H1 (cell line): Measurements from ENCODE around the gene MAPK9. TPM values are rescaled to one million over a fixed set of nuclear protein-coding genes. Genes with fewer than 3 reads are reported as not detected.
A peak's percentile ranks its signal among the peaks of the same experiment; 100 is the strongest.

ENCODE experiments used
- BACH1 ChIP-seq: IDR thresholded peaks from 2 replicates; pipeline ENCODE4 v1.6.1; 2012; ENCODE audit warnings: low read length, improper control_type of control experiment
- CBX5 ChIP-seq: fragments of 300-800, 300-1000 bp; sonication (generic); IDR thresholded peaks from 2 replicates; pipeline ENCODE4 v1.7.1; 2016; ENCODE audit warnings: antibody characterized with exemption, low read length, low read depth
- EP300 ChIP-seq, 2 experiments: IDR thresholded peaks; 1 replicate in 1 of 2; 2 replicates in 1 of 2; pipeline ENCODE4 v1.6.1; 2011 to 2012; ENCODE audit warnings: low read depth in 2 of 2, low read length in 2 of 2, mild to moderate bottlenecking in 2 of 2, borderline replicate concordance in 1 of 2, inconsistent platforms in 1 of 2, moderate library complexity in 1 of 2
- EZH2 ChIP-seq: fragments of 200-600 bp; sonication (generic); IDR thresholded peaks from 2 replicates; pipeline ENCODE4 v1.7.1; 2012; ENCODE audit warnings: low read depth, mild to moderate bottlenecking, moderate library complexity, low read length, inconsistent platforms; ENCODE audit not compliant: severe bottlenecking
- POLR2A ChIP-seq, 2 experiments: IDR thresholded peaks; 1 replicate in 1 of 2; 2 replicates in 1 of 2; pipeline ENCODE4 v1.6.1; 2011; ENCODE audit warnings: low read depth in 2 of 2, low read length in 2 of 2, mild to moderate bottlenecking in 2 of 2; ENCODE audit errors: control extremely low read depth in 1 of 2
- POLR2AphosphoS5 ChIP-seq: IDR thresholded peaks from 2 replicates; pipeline ENCODE4 v1.6.1; 2011; ENCODE audit warnings: low read depth, low read length
- RAD21 ChIP-seq, 2 experiments: IDR thresholded peaks in 1 of 2; conservative IDR thresholded peaks in 1 of 2; 2 replicates each; pipeline ENCODE4 v1.6.1; 2011; ENCODE audit warnings: low read depth in 2 of 2, low read length in 2 of 2, improper control_type of control experiment in 1 of 2, inconsistent platforms in 1 of 2, mild to moderate bottlenecking in 1 of 2, moderate library complexity in 1 of 2
- SP2 ChIP-seq: IDR thresholded peaks from 2 replicates; pipeline ENCODE4 v1.6.1; 2012; ENCODE audit warnings: mild to moderate bottlenecking, low read length, inconsistent platforms
- TCF12 ChIP-seq: IDR thresholded peaks from 2 replicates; pipeline ENCODE4 v1.6.1; 2011; ENCODE audit warnings: low read depth, mild to moderate bottlenecking, low read length
- polyA plus RNA-seq, 7 experiments: library from polyadenylated mRNA; depleted of rRNA in 3 of 7; stranded (reverse) in 5 of 7; unstranded in 2 of 7; fragments of >200 nt in 5 of 7; fragments of 200-250 nt in 2 of 7; gene quantifications; 1 replicate in 5 of 7; 2 replicates in 1 of 7; 4 replicates in 1 of 7; pipeline versions ENCODE4 v1.2.1 to v1.2.3, GENCODE V29; 2011 to 2013; ENCODE audit warnings: missing spikeins in 2 of 7, mixed read lengths in 2 of 7
- total RNA-seq: library from RNA; stranded (reverse); fragmentation: NEBNext Ultra II Directional; extraction: Animal tissue kit (Norgen Biotek cat#: 25700); gene quantifications from 2 replicates; pipeline ENCODE4 v1.2.1, GENCODE V29; 2021
- TF ChIP-seq, protein P1 (sequence below): fragments of 300-600 bp; sonication (generic); IDR thresholded peaks from 2 replicates; pipeline ENCODE4 v1.7.1; 2012; ENCODE audit warnings: low read length, moderate library complexity, mild to moderate bottlenecking, inconsistent platforms; ENCODE audit not compliant: insufficient replicate concordance

Gene MAPK9
- total and polyA plus RNA-seq, 2 of the 8 experiments (the other 6 are each of a cell fraction or from before 2014, with no cell fraction given), result 22.3 to 43.7 TPM

DNA sequence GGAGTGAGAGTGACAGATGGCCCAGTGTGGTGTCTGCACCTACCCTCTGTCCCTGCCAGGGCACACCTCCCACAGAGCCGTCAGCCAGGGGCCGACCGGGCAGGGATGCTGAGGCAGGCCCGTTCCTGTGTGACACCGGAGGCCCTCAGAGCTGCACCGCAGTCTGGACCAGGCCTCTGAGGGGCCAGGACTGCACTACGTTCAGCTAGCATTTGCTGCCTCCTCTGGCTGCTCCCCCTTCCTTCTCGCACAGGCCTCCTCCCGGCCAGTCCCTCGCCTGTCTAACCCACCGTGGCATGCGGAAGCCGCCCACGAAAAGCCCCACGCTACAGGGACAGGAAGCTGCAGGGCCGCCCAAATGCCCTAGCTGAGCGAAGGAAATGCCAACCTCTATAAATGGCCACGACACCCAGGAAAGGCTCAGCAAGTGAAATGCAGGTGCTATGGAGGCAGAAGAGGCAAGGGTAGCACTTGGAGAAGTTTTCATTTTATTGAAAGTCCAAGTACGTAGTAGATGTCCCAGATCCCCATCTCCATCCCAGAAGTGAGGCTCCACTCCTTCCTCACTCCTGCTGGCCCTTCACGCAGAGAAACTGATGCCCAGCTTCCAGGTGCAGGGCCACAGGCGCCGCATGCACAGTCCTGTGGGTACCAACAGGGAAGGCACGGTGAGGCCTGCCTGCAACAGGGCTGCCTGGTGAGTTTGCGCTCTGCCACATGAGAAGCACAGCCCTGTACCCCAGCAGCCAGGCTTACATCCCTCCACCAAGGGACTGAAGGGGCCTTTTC is 38.7 kb downstream of the MAPK9 start (continued):
- TF ChIP-seq, protein P1, sequence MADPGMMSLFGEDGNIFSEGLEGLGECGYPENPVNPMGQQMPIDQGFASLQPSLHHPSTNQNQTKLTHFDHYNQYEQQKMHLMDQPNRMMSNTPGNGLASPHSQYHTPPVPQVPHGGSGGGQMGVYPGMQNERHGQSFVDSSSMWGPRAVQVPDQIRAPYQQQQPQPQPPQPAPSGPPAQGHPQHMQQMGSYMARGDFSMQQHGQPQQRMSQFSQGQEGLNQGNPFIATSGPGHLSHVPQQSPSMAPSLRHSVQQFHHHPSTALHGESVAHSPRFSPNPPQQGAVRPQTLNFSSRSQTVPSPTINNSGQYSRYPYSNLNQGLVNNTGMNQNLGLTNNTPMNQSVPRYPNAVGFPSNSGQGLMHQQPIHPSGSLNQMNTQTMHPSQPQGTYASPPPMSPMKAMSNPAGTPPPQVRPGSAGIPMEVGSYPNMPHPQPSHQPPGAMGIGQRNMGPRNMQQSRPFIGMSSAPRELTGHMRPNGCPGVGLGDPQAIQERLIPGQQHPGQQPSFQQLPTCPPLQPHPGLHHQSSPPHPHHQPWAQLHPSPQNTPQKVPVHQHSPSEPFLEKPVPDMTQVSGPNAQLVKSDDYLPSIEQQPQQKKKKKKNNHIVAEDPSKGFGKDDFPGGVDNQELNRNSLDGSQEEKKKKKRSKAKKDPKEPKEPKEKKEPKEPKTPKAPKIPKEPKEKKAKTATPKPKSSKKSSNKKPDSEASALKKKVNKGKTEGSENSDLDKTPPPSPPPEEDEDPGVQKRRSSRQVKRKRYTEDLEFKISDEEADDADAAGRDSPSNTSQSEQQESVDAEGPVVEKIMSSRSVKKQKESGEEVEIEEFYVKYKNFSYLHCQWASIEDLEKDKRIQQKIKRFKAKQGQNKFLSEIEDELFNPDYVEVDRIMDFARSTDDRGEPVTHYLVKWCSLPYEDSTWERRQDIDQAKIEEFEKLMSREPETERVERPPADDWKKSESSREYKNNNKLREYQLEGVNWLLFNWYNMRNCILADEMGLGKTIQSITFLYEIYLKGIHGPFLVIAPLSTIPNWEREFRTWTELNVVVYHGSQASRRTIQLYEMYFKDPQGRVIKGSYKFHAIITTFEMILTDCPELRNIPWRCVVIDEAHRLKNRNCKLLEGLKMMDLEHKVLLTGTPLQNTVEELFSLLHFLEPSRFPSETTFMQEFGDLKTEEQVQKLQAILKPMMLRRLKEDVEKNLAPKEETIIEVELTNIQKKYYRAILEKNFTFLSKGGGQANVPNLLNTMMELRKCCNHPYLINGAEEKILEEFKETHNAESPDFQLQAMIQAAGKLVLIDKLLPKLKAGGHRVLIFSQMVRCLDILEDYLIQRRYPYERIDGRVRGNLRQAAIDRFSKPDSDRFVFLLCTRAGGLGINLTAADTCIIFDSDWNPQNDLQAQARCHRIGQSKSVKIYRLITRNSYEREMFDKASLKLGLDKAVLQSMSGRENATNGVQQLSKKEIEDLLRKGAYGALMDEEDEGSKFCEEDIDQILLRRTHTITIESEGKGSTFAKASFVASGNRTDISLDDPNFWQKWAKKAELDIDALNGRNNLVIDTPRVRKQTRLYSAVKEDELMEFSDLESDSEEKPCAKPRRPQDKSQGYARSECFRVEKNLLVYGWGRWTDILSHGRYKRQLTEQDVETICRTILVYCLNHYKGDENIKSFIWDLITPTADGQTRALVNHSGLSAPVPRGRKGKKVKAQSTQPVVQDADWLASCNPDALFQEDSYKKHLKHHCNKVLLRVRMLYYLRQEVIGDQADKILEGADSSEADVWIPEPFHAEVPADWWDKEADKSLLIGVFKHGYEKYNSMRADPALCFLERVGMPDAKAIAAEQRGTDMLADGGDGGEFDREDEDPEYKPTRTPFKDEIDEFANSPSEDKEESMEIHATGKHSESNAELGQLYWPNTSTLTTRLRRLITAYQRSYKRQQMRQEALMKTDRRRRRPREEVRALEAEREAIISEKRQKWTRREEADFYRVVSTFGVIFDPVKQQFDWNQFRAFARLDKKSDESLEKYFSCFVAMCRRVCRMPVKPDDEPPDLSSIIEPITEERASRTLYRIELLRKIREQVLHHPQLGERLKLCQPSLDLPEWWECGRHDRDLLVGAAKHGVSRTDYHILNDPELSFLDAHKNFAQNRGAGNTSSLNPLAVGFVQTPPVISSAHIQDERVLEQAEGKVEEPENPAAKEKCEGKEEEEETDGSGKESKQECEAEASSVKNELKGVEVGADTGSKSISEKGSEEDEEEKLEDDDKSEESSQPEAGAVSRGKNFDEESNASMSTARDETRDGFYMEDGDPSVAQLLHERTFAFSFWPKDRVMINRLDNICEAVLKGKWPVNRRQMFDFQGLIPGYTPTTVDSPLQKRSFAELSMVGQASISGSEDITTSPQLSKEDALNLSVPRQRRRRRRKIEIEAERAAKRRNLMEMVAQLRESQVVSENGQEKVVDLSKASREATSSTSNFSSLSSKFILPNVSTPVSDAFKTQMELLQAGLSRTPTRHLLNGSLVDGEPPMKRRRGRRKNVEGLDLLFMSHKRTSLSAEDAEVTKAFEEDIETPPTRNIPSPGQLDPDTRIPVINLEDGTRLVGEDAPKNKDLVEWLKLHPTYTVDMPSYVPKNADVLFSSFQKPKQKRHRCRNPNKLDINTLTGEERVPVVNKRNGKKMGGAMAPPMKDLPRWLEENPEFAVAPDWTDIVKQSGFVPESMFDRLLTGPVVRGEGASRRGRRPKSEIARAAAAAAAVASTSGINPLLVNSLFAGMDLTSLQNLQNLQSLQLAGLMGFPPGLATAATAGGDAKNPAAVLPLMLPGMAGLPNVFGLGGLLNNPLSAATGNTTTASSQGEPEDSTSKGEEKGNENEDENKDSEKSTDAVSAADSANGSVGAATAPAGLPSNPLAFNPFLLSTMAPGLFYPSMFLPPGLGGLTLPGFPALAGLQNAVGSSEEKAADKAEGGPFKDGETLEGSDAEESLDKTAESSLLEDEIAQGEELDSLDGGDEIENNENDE, result no peak
- TF ChIP-seq CBX5 (0 out of 2 replicates have a peak, but pooled peaks have one; percentile 92), TCF12 (no peak), POLR2A (IDR thresholded peaks at IDR 0.05; ENCODE audit: control extremely low read depth in 1 of 2, low read depth in 2 of 2, low read length in 2 of 2) (no peak), POLR2AphosphoS5 (no peak), RAD21 (IDR thresholded peaks at IDR 0.05 in 1 of 2, conservative IDR thresholded peaks at IDR 0.05 in 1 of 2; ENCODE audit: low read depth in 2 of 2, low read length in 2 of 2) (no peak), EZH2 (no peak), SP2 (no peak), EP300 (IDR thresholded peaks at IDR 0.05; ENCODE audit: borderline replicate concordance in 1 of 2, low read depth in 2 of 2, low read length in 2 of 2) (peak in 1 of 2 experiments; percentile 11; a peak in 1 of 3 replicates), BACH1 (no peak)
